ENCODE measurements around the gene ZNF524. TPM values are rescaled to one million over a fixed set of nuclear protein-coding genes. Genes with fewer than 3 reads are reported as not detected.
A peak's percentile ranks its signal among the peaks of the same experiment; 100 is the strongest.

ZNF524 gene
- total and polyA plus RNA-seq, 9 of the 15 experiments (the other 6 are each of a cell fraction or from before 2014, with no cell fraction given) = 0.08 to 15.6 (median 2.9) TPM

- no peak for TF ChIP-seq POLR3G (IDR thresholded peaks at IDR 0.05; ENCODE audit: extremely low read depth, insufficient read length, insufficient replicate concordance)
- TF ChIP-seq HOMEZ (CRISPR knock-in tag; IDR thresholded peaks at IDR 0.05) = no peak
- peak; percentile 98 for TF ChIP-seq ZNF592 (IDR thresholded peaks at IDR 0.05)
- TF ChIP-seq ZNF274 (IDR thresholded peaks at IDR 0.05; ENCODE audit: borderline replicate concordance, low read depth, low read length) = no peak
- TF ChIP-seq IRF1 (CRISPR knock-in tag; IDR thresholded peaks at IDR 0.05; ENCODE audit: borderline replicate concordance) = peak; percentile 97
- TF ChIP-seq ZNF583 (CRISPR knock-in tag; IDR thresholded peaks at IDR 0.05) = peak; percentile 88
- TF ChIP-seq ETV1 (tag; conservative IDR thresholded peaks at IDR 0.05; ENCODE audit: low read depth) = no peak
- TF ChIP-seq, protein P1, sequence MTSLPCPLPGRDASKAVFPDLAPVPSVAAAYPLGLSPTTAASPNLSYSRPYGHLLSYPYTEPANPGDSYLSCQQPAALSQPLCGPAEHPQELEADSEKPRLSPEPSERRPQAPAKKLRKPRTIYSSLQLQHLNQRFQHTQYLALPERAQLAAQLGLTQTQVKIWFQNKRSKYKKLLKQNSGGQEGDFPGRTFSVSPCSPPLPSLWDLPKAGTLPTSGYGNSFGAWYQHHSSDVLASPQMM (CRISPR knock-in tag; IDR thresholded peaks at IDR 0.05) = no peak
- TF ChIP-seq GATAD2B (IDR thresholded peaks at IDR 0.05; ENCODE audit: borderline replicate concordance) = 0 out of 2 replicates have a peak, but pooled peaks have one; percentile 41
- no peak for TF ChIP-seq PYGO2 (tag; IDR thresholded peaks at IDR 0.05)
- TF ChIP-seq, protein P2, sequence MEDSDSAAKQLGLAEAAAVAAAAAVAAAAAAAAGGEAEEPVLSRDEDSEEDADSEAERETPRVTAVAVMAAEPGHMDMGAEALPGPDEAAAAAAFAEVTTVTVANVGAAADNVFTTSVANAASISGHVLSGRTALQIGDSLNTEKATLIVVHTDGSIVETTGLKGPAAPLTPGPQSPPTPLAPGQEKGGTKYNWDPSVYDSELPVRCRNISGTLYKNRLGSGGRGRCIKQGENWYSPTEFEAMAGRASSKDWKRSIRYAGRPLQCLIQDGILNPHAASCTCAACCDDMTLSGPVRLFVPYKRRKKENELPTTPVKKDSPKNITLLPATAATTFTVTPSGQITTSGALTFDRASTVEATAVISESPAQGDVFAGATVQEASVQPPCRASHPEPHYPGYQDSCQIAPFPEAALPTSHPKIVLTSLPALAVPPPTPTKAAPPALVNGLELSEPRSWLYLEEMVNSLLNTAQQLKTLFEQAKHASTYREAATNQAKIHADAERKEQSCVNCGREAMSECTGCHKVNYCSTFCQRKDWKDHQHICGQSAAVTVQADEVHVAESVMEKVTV (CRISPR knock-in tag; IDR thresholded peaks at IDR 0.05) = peak; percentile 41; the same call in 1 of the 2 replicates
- peak; percentile 71 for TF ChIP-seq ZNF121 (CRISPR knock-in tag; conservative IDR thresholded peaks at IDR 0.05)
- TF ChIP-seq TOE1 (IDR thresholded peaks at IDR 0.05; ENCODE audit: borderline replicate concordance) = no peak
- peak; percentile 99 for TF ChIP-seq TOE1 (CRISPR knock-in tag; IDR thresholded peaks at IDR 0.05; ENCODE audit: borderline replicate concordance, low read depth)
- no peak for TF ChIP-seq SPI1 (IDR thresholded peaks at IDR 0.05; ENCODE audit: borderline replicate concordance, low read depth, low read length)
- TF ChIP-seq UBTF (IDR thresholded peaks at IDR 0.05; ENCODE audit: borderline replicate concordance in 1 of 2, low read depth in 2 of 2, low read length in 2 of 2) = no peak
Observed at GRCh38 chr19:55640043-55640576, 40.0 kb downstream of the ZNF524 start (continued).
